DMS53 (cell line): Measurements from ENCODE around the gene NSUN4.
A peak's percentile ranks its signal among the peaks of the same experiment; 100 is the strongest.

ENCODE experiments used
- DNase-seq: peaks from one replicate; lab custom pipeline; 2025; lab: John Stamatoyannopoulos, UW

The NSUN4 gene

GRCh38 chr1:46406881-46407608 lies 66.4 kb downstream of the NSUN4 start:
- DNase-seq: peak; percentile 57

DNA sequence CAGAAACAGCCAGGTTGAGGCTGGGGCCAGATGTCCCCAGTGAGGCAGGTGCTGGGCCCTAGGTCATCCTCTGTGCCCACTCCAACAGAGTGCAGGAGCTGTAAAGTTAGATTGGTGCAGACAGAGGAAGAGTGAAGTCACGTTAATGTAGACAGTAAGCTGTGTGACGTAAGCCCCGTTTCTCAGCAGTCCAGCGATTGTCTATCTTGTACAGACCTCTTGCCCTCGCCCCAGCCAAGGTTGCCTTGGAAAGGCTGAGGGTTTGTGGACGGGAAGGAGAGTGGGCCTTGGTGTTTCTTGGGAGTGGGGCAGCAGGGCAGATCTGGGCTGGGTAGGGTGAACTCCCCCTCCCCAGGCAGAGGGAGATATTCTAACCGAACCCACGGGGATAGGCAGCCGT lies 67.0 kb downstream of the NSUN4 start:
- no peak for DNase-seq

GRCh38 chr1:46408356-46409062 lies 67.9 kb downstream of the NSUN4 start:
- no peak for DNase-seq

DNA sequence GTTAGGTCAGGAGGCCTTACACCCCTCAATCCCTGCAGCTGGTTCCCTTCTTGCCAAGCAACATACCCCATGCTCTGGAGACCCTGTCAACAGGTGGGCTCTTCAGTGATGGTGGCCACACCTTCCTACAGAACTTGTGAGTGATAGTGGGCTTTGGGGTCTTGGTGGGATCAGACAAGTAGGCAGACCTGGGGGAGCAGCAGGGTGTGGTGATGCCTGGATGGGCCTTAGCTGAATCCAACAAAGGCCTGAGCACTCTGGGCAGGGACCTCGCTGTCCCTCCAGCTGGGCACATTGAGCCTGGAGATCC lies 68.4 kb downstream of the NSUN4 start:
- no peak for DNase-seq

GRCh38 chr1:46410156-46411009 lies 69.8 kb downstream of the NSUN4 start:
- no peak for DNase-seq

DNA sequence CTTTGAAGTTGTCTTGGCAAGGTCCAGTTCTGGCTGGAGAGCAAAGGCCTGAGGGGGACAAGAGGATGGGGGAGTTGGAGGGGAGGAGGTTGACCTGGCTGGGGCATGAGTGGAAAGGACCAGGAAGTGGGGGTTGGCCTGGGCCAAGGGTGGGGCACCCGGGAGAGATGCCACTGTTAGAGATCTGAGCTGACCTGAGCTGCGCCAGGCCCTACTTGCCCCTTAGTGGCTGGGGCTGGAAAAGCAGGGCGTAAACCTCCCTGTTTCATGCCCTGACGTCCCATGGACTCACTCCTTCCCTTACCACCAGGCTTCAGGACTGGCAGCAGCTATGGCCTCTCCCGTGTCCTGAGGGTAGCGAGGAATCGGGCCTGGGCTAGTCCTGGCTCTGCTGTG lies 70.4 kb downstream of the NSUN4 start:
- DNase-seq: no peak
